ENCODE data around the gene ZNF500.
A peak's percentile ranks its signal among the peaks of the same experiment; 100 is the strongest.

ZNF500 gene

GRCh38 chr16:4788489-4788889 lies 21.5 kb upstream of the ZNF500 start:
- H2BK5ac ChIP-seq (ENCODE audit: low read depth, low read length, poor library complexity) = no peak overlapping the region
- no peak overlapping the region for H3K18ac ChIP-seq (ENCODE audit: low read length)
- H3K27me3 ChIP-seq (ENCODE audit: insufficient read depth, low read length) = no peaks in the 10 kb centered on the region
- no peak overlapping the region for H3K27ac ChIP-seq (ENCODE audit: low read depth, low read length)
- no peak overlapping the region for H2BK12ac ChIP-seq (ENCODE audit: low read length)
- H2BK120ac ChIP-seq (ENCODE audit: insufficient read depth, low read length, poor library complexity) = no peak overlapping the region
- no peak overlapping the region for H2AFZ ChIP-seq (ENCODE audit: insufficient read depth, low read length, poor library complexity)
- H3K9me3 ChIP-seq (ENCODE audit: insufficient read depth, low read depth, low read length) = peaks cover 3% of the 10 kb centered on the region
- WGBS (ENCODE audit: extremely low coverage, insufficient coverage, insufficient read length) = no CpG with 5 or more reads among the region's 9 CpGs
- no peak overlapping the region for H3K4ac ChIP-seq (ENCODE audit: low read depth, low read length)
- no peak overlapping the region for H4K12ac ChIP-seq (ENCODE audit: low read depth, low read length)
- H3K4me1 ChIP-seq (ENCODE audit: control insufficient read depth in 1 of 2, insufficient read depth in 2 of 2, low read length in 2 of 2) = no peaks in the 10 kb centered on the region
- H3K79me1 ChIP-seq (ENCODE audit: low read length) = no peaks in the 10 kb centered on the region
- no peak overlapping the region for H3K4me2 ChIP-seq (ENCODE audit: low read length)
- H3K79me2 ChIP-seq (ENCODE audit: control insufficient read depth, insufficient read depth, low read length, poor library complexity) = no peaks in the 10 kb centered on the region
- no peaks in the 10 kb centered on the region for H3K36me3 ChIP-seq (ENCODE audit: control insufficient read depth in 1 of 2, insufficient read depth in 2 of 2, low read length in 2 of 2)
- H4K91ac ChIP-seq (ENCODE audit: low read depth, low read length) = no peak overlapping the region
- no peak overlapping the region for H3K14ac ChIP-seq (ENCODE audit: low read length)
- no peak overlapping the region for H2AK5ac ChIP-seq (ENCODE audit: low read length)
- no peak overlapping the region for H3K23ac ChIP-seq (ENCODE audit: low read length)
- DNase-seq = peak in 1 of 2 donors; percentile 18
- no peak overlapping the region for H3K4me3 ChIP-seq (ENCODE audit: low read depth, low read length)
- H4K8ac ChIP-seq (ENCODE audit: low read depth, low read length) = no peak overlapping the region
- H3K9ac ChIP-seq (ENCODE audit: low read length) = no peak overlapping the region

DNA sequence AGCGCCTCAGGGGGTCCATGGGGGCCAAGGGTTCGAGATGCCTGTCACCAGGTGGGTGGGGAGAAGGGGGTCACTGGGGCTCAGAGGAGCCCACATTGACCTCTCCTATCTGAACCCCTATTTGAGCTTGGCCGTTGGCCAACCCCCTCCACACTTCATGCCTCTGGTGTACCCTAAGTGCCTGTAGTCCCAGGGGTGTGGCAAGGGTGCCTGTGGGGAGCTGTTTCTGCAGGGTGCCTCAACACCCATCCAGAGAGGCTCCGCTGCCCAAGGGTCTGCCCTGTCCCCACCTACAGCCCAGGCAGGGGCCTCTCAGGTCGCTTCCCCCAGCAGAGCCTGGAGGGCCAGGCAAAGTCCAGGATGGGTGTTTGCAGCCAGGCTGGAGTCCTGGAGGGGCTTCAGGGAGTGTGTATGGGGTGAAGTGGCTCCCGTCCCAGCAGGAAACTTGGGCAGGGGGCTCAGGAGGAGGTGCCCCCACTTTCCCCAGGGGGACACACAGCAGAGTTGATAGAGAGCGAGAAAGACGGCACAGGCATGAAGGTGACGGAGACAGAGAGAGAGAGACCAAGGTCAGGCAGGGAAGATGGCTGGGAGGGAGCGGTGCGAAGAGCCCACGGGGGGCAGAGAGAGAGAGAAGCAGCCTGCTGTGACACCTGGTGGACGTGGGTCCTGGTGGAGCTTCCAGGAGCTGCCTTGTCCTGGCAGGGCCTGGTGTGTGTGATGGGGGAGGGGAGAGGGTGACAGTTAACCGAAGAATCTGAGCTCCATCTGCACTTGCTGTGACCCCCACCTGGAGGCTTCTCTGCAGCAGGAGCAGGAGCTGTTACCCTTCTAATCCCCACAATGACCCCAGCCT lies 20.9 kb upstream of the ZNF500 start, which contains the start of gene SEPTIN12:
Gene SEPTIN12, minus strand, starts transcription at position 719 of the 856 bp plus-strand sequence. Its CDS starts 700 bp downstream, at position 19.
- Histone ChIP-seq H2AFZ (ENCODE audit: insufficient read depth, low read length, poor library complexity) (no peak within 1 kb of the TSS), H3K18ac (ENCODE audit: low read length) (no peak within 1 kb of the TSS), H3K14ac (ENCODE audit: low read length) (no peak within 1 kb of the TSS), H3K9me3 (ENCODE audit: insufficient read depth, low read depth, low read length) (peaks cover 4% of the 10 kb centered on the region), H4K8ac (ENCODE audit: low read depth, low read length) (no peak within 1 kb of the TSS), H3K4me1 (ENCODE audit: control insufficient read depth in 1 of 2, insufficient read depth in 2 of 2, low read length in 2 of 2) (no peaks in the 10 kb centered on the region), H2AK5ac (ENCODE audit: low read length) (no peak within 1 kb of the TSS), H3K9ac (ENCODE audit: low read length) (no peak within 1 kb of the TSS), H3K79me2 (ENCODE audit: control insufficient read depth, insufficient read depth, low read length, poor library complexity) (no peaks in the 10 kb centered on the region), H2BK12ac (ENCODE audit: low read length) (no peak within 1 kb of the TSS), H3K36me3 (ENCODE audit: control insufficient read depth in 1 of 2, insufficient read depth in 2 of 2, low read length in 2 of 2) (no peaks in the 10 kb centered on the region), H3K27ac (ENCODE audit: low read depth, low read length) (no peak within 1 kb of the TSS), H4K91ac (ENCODE audit: low read depth, low read length) (no peak within 1 kb of the TSS), H3K4me3 (ENCODE audit: low read depth, low read length) (no peak within 1 kb of the TSS), H3K79me1 (ENCODE audit: low read length) (no peaks in the 10 kb centered on the region), H3K23ac (ENCODE audit: low read length) (no peak within 1 kb of the TSS), H3K4me2 (ENCODE audit: low read length) (no peak within 1 kb of the TSS), H4K12ac (ENCODE audit: low read depth, low read length) (no peak within 1 kb of the TSS), H3K27me3 (ENCODE audit: insufficient read depth, low read length) (no peaks in the 10 kb centered on the region), H2BK120ac (ENCODE audit: insufficient read depth, low read length, poor library complexity) (no peak within 1 kb of the TSS), H3K4ac (ENCODE audit: low read depth, low read length) (no peak within 1 kb of the TSS), H2BK5ac (ENCODE audit: low read depth, low read length, poor library complexity) (no peak within 1 kb of the TSS)
- no peak for DNase-seq
- no CpG with 5 or more reads among the region's 14 CpGs for whole genome bisulfite sequencing (ENCODE audit: extremely low coverage, insufficient coverage, insufficient read length)

DNA sequence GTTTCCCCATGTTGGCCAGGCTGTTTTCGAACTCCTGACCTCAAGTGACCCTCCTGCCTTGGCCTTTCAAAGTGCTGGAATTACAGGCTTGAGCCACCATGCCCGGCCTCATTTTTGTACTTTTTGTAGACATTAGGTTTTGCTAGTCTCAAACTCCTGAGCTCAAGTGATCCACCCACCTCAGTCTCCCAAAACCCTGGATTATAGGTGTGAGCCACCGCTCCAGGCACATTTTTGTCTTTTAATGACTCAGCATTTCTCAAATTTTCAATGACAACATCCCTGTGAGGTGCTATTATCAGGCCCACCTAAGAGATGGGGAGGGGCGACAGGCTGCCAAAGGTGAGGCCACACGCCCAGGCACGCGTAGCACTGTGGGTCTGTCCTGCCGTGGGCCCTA lies 20.1 kb upstream of the ZNF500 start:
- no CpG with 5 or more reads among the region's 8 CpGs for WGBS (ENCODE audit: extremely low coverage, insufficient coverage, insufficient read length)
- no peak overlapping the region for H4K91ac ChIP-seq (ENCODE audit: low read depth, low read length)
- no peak overlapping the region for H2BK12ac ChIP-seq (ENCODE audit: low read length)
- no peaks in the 10 kb centered on the region for H3K79me1 ChIP-seq (ENCODE audit: low read length)
- no peak overlapping the region for H3K18ac ChIP-seq (ENCODE audit: low read length)
- no peaks in the 10 kb centered on the region for H3K36me3 ChIP-seq (ENCODE audit: control insufficient read depth in 1 of 2, insufficient read depth in 2 of 2, low read length in 2 of 2)
- no peak overlapping the region for H4K8ac ChIP-seq (ENCODE audit: low read depth, low read length)
- no peak overlapping the region for H3K14ac ChIP-seq (ENCODE audit: low read length)
- no peak overlapping the region for H2BK5ac ChIP-seq (ENCODE audit: low read depth, low read length, poor library complexity)
- no peak overlapping the region for H3K27ac ChIP-seq (ENCODE audit: low read depth, low read length)
- H2AFZ ChIP-seq (ENCODE audit: insufficient read depth, low read length, poor library complexity) = no peak overlapping the region
- H3K79me2 ChIP-seq (ENCODE audit: control insufficient read depth, insufficient read depth, low read length, poor library complexity) = no peaks in the 10 kb centered on the region
- peak; percentile 83 to 93 for DNase-seq
- H3K23ac ChIP-seq (ENCODE audit: low read length) = no peak overlapping the region
- H4K12ac ChIP-seq (ENCODE audit: low read depth, low read length) = no peak overlapping the region
- H3K4me2 ChIP-seq (ENCODE audit: low read length) = no peak overlapping the region
- no peak overlapping the region for H3K9ac ChIP-seq (ENCODE audit: low read length)
- no peak overlapping the region for H2AK5ac ChIP-seq (ENCODE audit: low read length)
- H3K4ac ChIP-seq (ENCODE audit: low read depth, low read length) = no peak overlapping the region
- H3K4me1 ChIP-seq (ENCODE audit: control insufficient read depth in 1 of 2, insufficient read depth in 2 of 2, low read length in 2 of 2) = no peaks in the 10 kb centered on the region
- H3K4me3 ChIP-seq (ENCODE audit: low read depth, low read length) = no peak overlapping the region
- no peaks in the 10 kb centered on the region for H3K27me3 ChIP-seq (ENCODE audit: insufficient read depth, low read length)
- H3K9me3 ChIP-seq (ENCODE audit: insufficient read depth, low read depth, low read length) = peaks cover 4% of the 10 kb centered on the region
- H2BK120ac ChIP-seq (ENCODE audit: insufficient read depth, low read length, poor library complexity) = no peak overlapping the region

- H4K91ac ChIP-seq (ENCODE audit: low read depth, low read length) = no peak overlapping the region
- no peak overlapping the region for H4K8ac ChIP-seq (ENCODE audit: low read depth, low read length)
- no CpG with 5 or more reads among the region's 23 CpGs for WGBS (ENCODE audit: extremely low coverage, insufficient coverage, insufficient read length)
- no peak overlapping the region for H3K4me2 ChIP-seq (ENCODE audit: low read length)
- H3K4ac ChIP-seq (ENCODE audit: low read depth, low read length) = no peak overlapping the region
- H3K23ac ChIP-seq (ENCODE audit: low read length) = no peak overlapping the region
- H3K9me3 ChIP-seq (ENCODE audit: insufficient read depth, low read depth, low read length) = peaks cover 4% of the 10 kb centered on the region
- no peak overlapping the region for H3K14ac ChIP-seq (ENCODE audit: low read length)
- H3K79me2 ChIP-seq (ENCODE audit: control insufficient read depth, insufficient read depth, low read length, poor library complexity) = no peaks in the 10 kb centered on the region
- H2AFZ ChIP-seq (ENCODE audit: insufficient read depth, low read length, poor library complexity) = no peak overlapping the region
- no peaks in the 10 kb centered on the region for H3K27me3 ChIP-seq (ENCODE audit: insufficient read depth, low read length)
- H3K4me3 ChIP-seq (ENCODE audit: low read depth, low read length) = no peak overlapping the region
- DNase-seq = peak in 1 of 2 donors; percentile 40
- H2BK120ac ChIP-seq (ENCODE audit: insufficient read depth, low read length, poor library complexity) = no peak overlapping the region
- H4K12ac ChIP-seq (ENCODE audit: low read depth, low read length) = no peak overlapping the region
- no peak overlapping the region for H2BK12ac ChIP-seq (ENCODE audit: low read length)
- no peaks in the 10 kb centered on the region for H3K36me3 ChIP-seq (ENCODE audit: control insufficient read depth in 1 of 2, insufficient read depth in 2 of 2, low read length in 2 of 2)
- no peak overlapping the region for H3K18ac ChIP-seq (ENCODE audit: low read length)
- H3K9ac ChIP-seq (ENCODE audit: low read length) = no peak overlapping the region
- no peak overlapping the region for H2BK5ac ChIP-seq (ENCODE audit: low read depth, low read length, poor library complexity)
- no peaks in the 10 kb centered on the region for H3K79me1 ChIP-seq (ENCODE audit: low read length)
- H3K4me1 ChIP-seq (ENCODE audit: control insufficient read depth in 1 of 2, insufficient read depth in 2 of 2, low read length in 2 of 2) = no peaks in the 10 kb centered on the region
- H3K27ac ChIP-seq (ENCODE audit: low read depth, low read length) = no peak overlapping the region
- no peak overlapping the region for H2AK5ac ChIP-seq (ENCODE audit: low read length)
Observed at GRCh38 chr16:4785758-4786433, 18.9 kb upstream of the ZNF500 start.

All from trophoblast cell (in vitro differentiated cells and primary cell).